Endothelial cell of umbilical vein (primary cell): Measurements from ENCODE around the gene CMC1. TPM values are rescaled to one million over a fixed set of nuclear protein-coding genes. Genes with fewer than 3 reads are reported as not detected.

Experiments used
- BruUV-seq: library from RNA; stranded (reverse); fragments of 400-500 nt; replicated peaks from 2 replicates; lab custom pipeline; 2021; lab: Mats Ljungman, UMichigan
- CTCF ChIA-PET: fragments of 300-600, 350-600 bp; sonication (Branson Sonifier 250); formaldehyde crosslinking; loops from one replicate; lab custom pipeline; 2021; ENCODE audit warnings: antibody characterized with exemption, inconsistent platforms; lab: Charles Lee
- POLR2A ChIA-PET: fragments of 300-600, 350-600 bp; sonication (Branson Sonifier 250); formaldehyde crosslinking; loops from one replicate; lab custom pipeline; 2021; ENCODE audit warnings: antibody characterized with exemption, inconsistent platforms; lab: Charles Lee
- DNase-seq: peaks from one replicate; pipeline ENCODE4 v3.0.0-alpha.2; 2011; ENCODE audit warnings: low read depth, low spot score
- FAIRE-seq: peaks from 2 replicates; lab custom pipeline; 2011; peaks lifted over from hg19 to GRCh38; lab: Jason Lieb, UNC
- H2AFZ ChIP-seq: 2 replicates; pipeline ENCODE4 v1.6.0; 2012; ENCODE audit warnings: low read depth, low read length, control low read depth, inconsistent platforms
- H3K27ac ChIP-seq: 2 replicates; pipeline ENCODE4 v1.5.1; 2011; ENCODE audit warnings: low read depth, mild to moderate bottlenecking, control low read depth, low read length, moderate library complexity; ENCODE audit not compliant: insufficient read depth
- H3K27me3 ChIP-seq, 2 experiments: 2 replicates each; pipeline versions ENCODE4 v1.6.0 to v1.6.1; 2011; ENCODE audit warnings: low read length in 2 of 2, mixed read lengths in 1 of 2; ENCODE audit not compliant: control insufficient read depth in 2 of 2, insufficient read depth in 2 of 2
- H3K36me3 ChIP-seq, 2 experiments: 2 replicates in 1 of 2; 3 replicates in 1 of 2; pipeline ENCODE4 v1.5.1; 2011; ENCODE audit warnings: low read length in 2 of 2, mild to moderate bottlenecking in 1 of 2, moderate library complexity in 1 of 2; ENCODE audit not compliant: control insufficient read depth in 2 of 2, insufficient read depth in 2 of 2; ENCODE audit errors: extremely low read depth in 1 of 2
- H3K4me1 ChIP-seq: 3 replicates; pipeline ENCODE4 v1.5.1; 2011; ENCODE audit warnings: mild to moderate bottlenecking, low read length; ENCODE audit not compliant: control insufficient read depth, insufficient read depth; ENCODE audit errors: extremely low read depth
- H3K4me2 ChIP-seq: 2 replicates; pipeline ENCODE4 v1.6.1; 2011; ENCODE audit warnings: low read length, control low read depth, mixed read lengths; ENCODE audit not compliant: insufficient read depth
- H3K4me3 ChIP-seq, 3 experiments: fragments of 200-600 bp in 1 of 3; sonication (generic), shearing (Covaris generic) in 1 of 3; replicated peaks in 1 of 3; 2 replicates each; pipeline ENCODE4 v1.5.1; 2011 to 2016; ENCODE audit warnings: control low read depth in 3 of 3, low read length in 3 of 3, mild to moderate bottlenecking in 2 of 3, inconsistent platforms in 1 of 3, low read depth in 1 of 3, moderate library complexity in 1 of 3; ENCODE audit not compliant: insufficient read depth in 1 of 3
- H3K79me2 ChIP-seq: 2 replicates; pipeline ENCODE4 v1.6.0; 2012; ENCODE audit warnings: low read length, inconsistent platforms; ENCODE audit not compliant: control insufficient read depth, insufficient read depth
- H3K9ac ChIP-seq: replicated peaks from 2 replicates; pipeline ENCODE3; 2011; ENCODE audit warnings: low read length, control low read depth; ENCODE audit not compliant: insufficient read depth; ENCODE audit errors: extremely low read depth
- H3K9me1 ChIP-seq: replicated peaks from 3 replicates; pipeline ENCODE4 v1.6.0; 2011; ENCODE audit warnings: mild to moderate bottlenecking, low read length; ENCODE audit not compliant: control insufficient read depth, insufficient read depth; ENCODE audit errors: extremely low read depth
- H3K9me3 ChIP-seq: replicated peaks from 2 replicates; pipeline ENCODE4 v1.5.1; 2012; ENCODE audit warnings: low read length, inconsistent platforms; ENCODE audit not compliant: control insufficient read depth, insufficient read depth
- H4K20me1 ChIP-seq: replicated peaks from 2 replicates; pipeline ENCODE3; 2011; ENCODE audit warnings: mild to moderate bottlenecking, low read length; ENCODE audit not compliant: control insufficient read depth, insufficient read depth; ENCODE audit errors: extremely low read depth
- EZH2 ChIP-seq: IDR thresholded peaks from 2 replicates; pipeline ENCODE4 v1.6.1; 2012; ENCODE audit warnings: borderline replicate concordance, low read depth, mild to moderate bottlenecking, moderate library complexity, low read length, inconsistent platforms; ENCODE audit not compliant: severe bottlenecking
- FOS ChIP-seq: IDR thresholded peaks from 2 replicates; pipeline ENCODE4 v1.6.1; 2011; ENCODE audit warnings: mild to moderate bottlenecking, low read length, moderate library complexity, borderline replicate concordance; ENCODE audit not compliant: insufficient read depth
- GATA2 ChIP-seq: IDR thresholded peaks from 2 replicates; pipeline ENCODE4 v1.7.0; 2011; ENCODE audit warnings: low read depth, mild to moderate bottlenecking, moderate library complexity, mixed read lengths, low read length; ENCODE audit not compliant: insufficient read length, insufficient read depth
- JUN ChIP-seq: IDR thresholded peaks from 2 replicates; pipeline ENCODE4 v1.6.1; 2011; ENCODE audit warnings: borderline replicate concordance, low read depth; ENCODE audit not compliant: insufficient read length, insufficient read depth
- MYC ChIP-seq: IDR thresholded peaks from one replicate; pipeline ENCODE4 v1.6.1; 2011; ENCODE audit warnings: mild to moderate bottlenecking, low read depth, low read length
- POLR2A ChIP-seq: IDR thresholded peaks from 2 replicates; pipeline ENCODE4 v1.6.1; 2012; ENCODE audit warnings: low read depth, mild to moderate bottlenecking, control low read depth, low read length
- POLR2AphosphoS5 ChIP-seq: IDR thresholded peaks from 2 replicates; pipeline ENCODE4 v1.6.1; 2012; ENCODE audit warnings: low read depth, mild to moderate bottlenecking, control low read depth, low read length, moderate library complexity; ENCODE audit not compliant: insufficient read depth
- dilution Hi-C: fragments of 300-500 bp; cut with MboI; formaldehyde crosslinking; loops from one replicate; pipeline ENCODE4 v1.15.0; 2019; ENCODE audit warnings: low sequenced_read_pairs; ENCODE audit not compliant: extremely low pct_ligation_motif_present
- intact Hi-C: fragments of 100-400 bp; cut with micrococcal nuclease; formaldehyde crosslinking; loops from one replicate; pipeline ENCODE4 v1.10.0; 2022
- polyA plus RNA-seq, 4 experiments: library from polyadenylated mRNA; depleted of rRNA in 3 of 4; stranded (reverse) in 3 of 4; unstranded in 1 of 4; fragments of >200 nt; gene quantifications; 2 replicates each; pipeline versions ENCODE4 v1.2.1 to v1.2.3, GENCODE V29; 2011 to 2012; ENCODE audit warnings: missing spikeins in 1 of 4
- total RNA-seq: library from RNA; stranded (reverse); gene quantifications from 2 replicates; pipeline ENCODE4 v1.2.3, GENCODE V29; 2021
- TF ChIP-seq, protein P1 (sequence below), 2 donors: IDR thresholded peaks; 1 replicate in 1 of 2; 2 replicates in 1 of 2; pipeline ENCODE4 v1.5.1; 2011; ENCODE audit warnings: low read length in 2 of 2, mild to moderate bottlenecking in 2 of 2, moderate library complexity in 2 of 2, control low read depth in 1 of 2, inconsistent platforms in 1 of 2, low read depth in 1 of 2; ENCODE audit not compliant: insufficient read depth in 1 of 2; ENCODE audit errors: extremely low read depth in 1 of 2
- TF ChIP-seq, protein P2 (sequence below): IDR thresholded peaks from 2 replicates; pipeline ENCODE4 v1.6.1; 2011; ENCODE audit not compliant: insufficient read depth, insufficient read length

CMC1 gene
- total and polyA plus RNA-seq, 2 donors (not counting 3 experiments of a cell fraction or from before 2014, with no cell fraction given) = 13.1 to 18.6 TPM

DNA sequence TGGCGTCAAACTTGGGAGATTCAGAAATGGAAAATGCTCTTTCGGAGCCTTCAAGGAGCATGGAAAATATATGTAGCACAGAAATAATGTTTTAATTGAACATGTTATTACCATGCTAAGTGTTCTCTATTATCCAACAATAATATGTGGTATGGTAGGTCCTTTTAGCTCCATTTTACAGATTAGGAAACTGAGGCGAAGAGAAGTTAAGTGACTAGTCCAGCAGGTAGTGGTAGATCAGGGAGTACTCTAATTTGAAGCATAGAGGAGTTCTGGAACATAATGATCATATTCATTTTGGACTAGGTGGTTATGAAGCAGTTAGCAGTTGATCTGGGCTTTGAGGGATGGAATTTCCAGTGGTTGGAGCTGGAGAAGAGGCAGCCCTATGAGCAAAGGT is 1.1 kb downstream of the CMC1 start:
- no TSS peak for BruUV-seq
- peaks cover 0 to 2% of the 10 kb centered on the region in 2 experiments for H3K27me3 ChIP-seq
- no peak for FAIRE-seq
- POLR2A ChIA-PET = no interaction called here
- H3K9me1 ChIP-seq = no peaks in the 10 kb centered on the region
- peaks cover 12% of the 10 kb centered on the region for H3K4me1 ChIP-seq
- peak overlapping the region in 2 of 3 experiments; percentile 55 to 94 for H3K4me3 ChIP-seq
- H3K79me2 ChIP-seq = peaks cover 20% of the 10 kb centered on the region
- no peak overlapping the region for H3K27ac ChIP-seq
- H4K20me1 ChIP-seq = no peaks in the 10 kb centered on the region
- dilution Hi-C loops (no loop called here), intact Hi-C loops (loop anchor here (5.0 kb wide), 2 partner anchors 55 to 520 kb away; partner anchors contain the start of gene EOMES)
- H3K36me3 ChIP-seq = no peaks in the 10 kb centered on the region
- TF ChIP-seq, protein P1, sequence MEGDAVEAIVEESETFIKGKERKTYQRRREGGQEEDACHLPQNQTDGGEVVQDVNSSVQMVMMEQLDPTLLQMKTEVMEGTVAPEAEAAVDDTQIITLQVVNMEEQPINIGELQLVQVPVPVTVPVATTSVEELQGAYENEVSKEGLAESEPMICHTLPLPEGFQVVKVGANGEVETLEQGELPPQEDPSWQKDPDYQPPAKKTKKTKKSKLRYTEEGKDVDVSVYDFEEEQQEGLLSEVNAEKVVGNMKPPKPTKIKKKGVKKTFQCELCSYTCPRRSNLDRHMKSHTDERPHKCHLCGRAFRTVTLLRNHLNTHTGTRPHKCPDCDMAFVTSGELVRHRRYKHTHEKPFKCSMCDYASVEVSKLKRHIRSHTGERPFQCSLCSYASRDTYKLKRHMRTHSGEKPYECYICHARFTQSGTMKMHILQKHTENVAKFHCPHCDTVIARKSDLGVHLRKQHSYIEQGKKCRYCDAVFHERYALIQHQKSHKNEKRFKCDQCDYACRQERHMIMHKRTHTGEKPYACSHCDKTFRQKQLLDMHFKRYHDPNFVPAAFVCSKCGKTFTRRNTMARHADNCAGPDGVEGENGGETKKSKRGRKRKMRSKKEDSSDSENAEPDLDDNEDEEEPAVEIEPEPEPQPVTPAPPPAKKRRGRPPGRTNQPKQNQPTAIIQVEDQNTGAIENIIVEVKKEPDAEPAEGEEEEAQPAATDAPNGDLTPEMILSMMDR (IDR thresholded peaks at IDR 0.05; ENCODE audit: extremely low read depth in 1 of 2, insufficient read depth in 1 of 2, low read depth in 1 of 2, low read length in 2 of 2) = no peak
- TF ChIP-seq GATA2 (no peak), POLR2AphosphoS5 (no peak), JUN (no peak), EZH2 (no peak), MYC (no peak), FOS (no peak), POLR2A (no peak)
- TF ChIP-seq, protein P2, sequence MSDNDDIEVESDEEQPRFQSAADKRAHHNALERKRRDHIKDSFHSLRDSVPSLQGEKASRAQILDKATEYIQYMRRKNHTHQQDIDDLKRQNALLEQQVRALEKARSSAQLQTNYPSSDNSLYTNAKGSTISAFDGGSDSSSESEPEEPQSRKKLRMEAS = no peak
- no peak for DNase-seq
- H2AFZ ChIP-seq = peak overlapping the region; percentile 88
- H3K9ac ChIP-seq = no peak overlapping the region
- H3K4me2 ChIP-seq = peak overlapping the region; percentile 92
- no peaks in the 10 kb centered on the region for H3K9me3 ChIP-seq
- CTCF ChIA-PET = no interaction called here
